HCT116 (cell line): ENCODE measurements around the gene CTTNBP2NL. TPM values are rescaled to one million over a fixed set of nuclear protein-coding genes. Genes with fewer than 3 reads are reported as not detected.

Experiments
- ATAC-seq: fragments of 200-7000 bp; cut with Tn5 transposase; 2 replicates; pipeline ENCODE4 v1.9.1; 2020; ENCODE audit warnings: mild to moderate bottlenecking, moderate library complexity
- BruUV-seq: library from RNA; stranded (reverse); fragments of 400-500 nt; replicated peaks from 2 replicates; lab custom pipeline; 2021; lab: Mats Ljungman, UMichigan
- CTCF ChIA-PET: fragments of 300-600 bp; sonication (Branson Sonifier 250); formaldehyde crosslinking; loops from one replicate; lab custom pipeline; 2021; ENCODE audit warnings: antibody characterized with exemption; lab: Charles Lee
- POLR2A ChIA-PET: fragments of 300-600, 350-600 bp; sonication (Branson Sonifier 250); formaldehyde crosslinking; loops from one replicate; lab custom pipeline; 2021; ENCODE audit warnings: antibody characterized with exemption; lab: Charles Lee
- RAD21 ChIA-PET, 2 experiments: fragments of 300-600 bp; sonication (Branson Sonifier 250); formaldehyde crosslinking; loops; one replicate each; lab custom pipeline; 2023; ENCODE audit warnings: low total read pairs in 2 of 2; ENCODE audit not compliant: uncharacterized antibody in 2 of 2, unreplicated experiment in 2 of 2, low non-redundant PET in 1 of 2; lab: Charles Lee
- DNase-seq: peaks from one replicate; pipeline ENCODE4 v3.0.0-alpha.2; 2010; ENCODE audit warnings: low read depth, low spot score
- H2AFZ ChIP-seq: fragments of 200-600 bp; shearing (Covaris generic), sonication (generic); 2 replicates; pipeline ENCODE4 v1.6.1; 2017; ENCODE audit warnings: low read depth, mixed run types, mixed read lengths, antibody characterized with exemption, low read length; ENCODE audit not compliant: poor library complexity, severe bottlenecking
- H3K27ac ChIP-seq: 2 replicates; pipeline ENCODE4 v1.5.1; 2012; ENCODE audit warnings: low read depth, low read length
- H3K27me3 ChIP-seq: fragments of 200-600 bp; sonication (generic); 2 replicates; pipeline ENCODE4 v1.6.1; 2016; ENCODE audit warnings: mixed run types, low read length, mixed read lengths; ENCODE audit not compliant: insufficient read depth
- H3K36me3 ChIP-seq, 2 experiments: fragments of 200-500 bp in 1 of 2; fragments of 200-600 bp in 1 of 2; sonication (Bioruptor generic) in 1 of 2; sonication (generic) in 1 of 2; 2 replicates each; pipeline versions ENCODE4 v1.5.1 to v1.6.1; 2014 to 2016; ENCODE audit warnings: low read length in 2 of 2, inconsistent platforms in 1 of 2, mixed read lengths in 1 of 2, mixed run types in 1 of 2; ENCODE audit not compliant: insufficient read depth in 2 of 2, control insufficient read depth in 1 of 2
- H3K4me1 ChIP-seq, 2 experiments: fragments of 200-600 bp in 1 of 2; sonication (generic) in 1 of 2; 2 replicates each; pipeline versions ENCODE4 v1.5.1 to v1.6.1; 2012 to 2017; ENCODE audit warnings: low read length in 2 of 2, inconsistent platforms in 1 of 2, mild to moderate bottlenecking in 1 of 2, mixed read lengths in 1 of 2, mixed run types in 1 of 2, moderate library complexity in 1 of 2; ENCODE audit not compliant: insufficient read depth in 2 of 2, control insufficient read depth in 1 of 2
- H3K4me2 ChIP-seq: fragments of 200-600 bp; sonication (generic); 2 replicates; pipeline ENCODE4 v1.6.1; 2017; ENCODE audit warnings: mixed run types, low read length, mixed read lengths
- H3K4me3 ChIP-seq, 2 experiments: fragments of 200-600 bp in 1 of 2; sonication (generic) in 1 of 2; replicated peaks in 1 of 2; 2 replicates each; pipeline ENCODE4 v1.5.1; 2011 to 2016; ENCODE audit warnings: low read length in 2 of 2, control low read depth in 1 of 2, low read depth in 1 of 2, mild to moderate bottlenecking in 1 of 2, mixed read lengths in 1 of 2, mixed run types in 1 of 2
- H3K79me2 ChIP-seq: fragments of 200-600 bp; sonication (generic); 2 replicates; pipeline ENCODE4 v1.6.1; 2017; ENCODE audit warnings: mild to moderate bottlenecking, mixed run types, low read length, moderate library complexity, mixed read lengths; ENCODE audit not compliant: insufficient read depth
- H3K9ac ChIP-seq: fragments of 200-600 bp; sonication (generic); 2 replicates; pipeline ENCODE4 v1.6.1; 2016; ENCODE audit warnings: low read length, mixed read lengths
- H3K9me2 ChIP-seq: fragments of 200-600 bp; sonication (generic), shearing (Covaris generic); 2 replicates; pipeline ENCODE4 v1.6.1; 2017; ENCODE audit warnings: mixed run types, mild to moderate bottlenecking, moderate library complexity; ENCODE audit not compliant: insufficient read depth
- H3K9me3 ChIP-seq, 2 experiments: fragments of 200-500 bp in 1 of 2; fragments of 200-600 bp in 1 of 2; sonication (Bioruptor generic) in 1 of 2; sonication (generic) in 1 of 2; 2 replicates each; pipeline ENCODE4 v1.6.1; 2014 to 2017; ENCODE audit warnings: low read length in 2 of 2, mixed read lengths in 2 of 2, inconsistent platforms in 1 of 2, low read depth in 1 of 2, mild to moderate bottlenecking in 1 of 2, mixed run types in 1 of 2, moderate library complexity in 1 of 2; ENCODE audit not compliant: control insufficient read depth in 1 of 2, insufficient read depth in 1 of 2
- H4K20me1 ChIP-seq: fragments of 200-600 bp; sonication (generic), shearing (Covaris generic); 2 replicates; pipeline ENCODE4 v1.6.1; 2017; ENCODE audit warnings: mixed run types, mild to moderate bottlenecking, moderate library complexity; ENCODE audit not compliant: insufficient read depth
- ATF3 ChIP-seq: IDR thresholded peaks from 2 replicates; pipeline ENCODE4 v1.6.1; 2012
- EGR1 ChIP-seq: IDR thresholded peaks from 2 replicates; pipeline ENCODE4 v1.6.1; 2012; ENCODE audit warnings: low read depth
- EZH2 ChIP-seq: fragments of 200-600 bp; sonication (generic); IDR thresholded peaks from 2 replicates; pipeline ENCODE4 v1.6.1; 2017; ENCODE audit warnings: antibody characterized with exemption, mixed run types
- EZH2phosphoT487 ChIP-seq: fragments of 200-600 bp; IDR thresholded peaks from 2 replicates; pipeline ENCODE4 v1.6.1; 2018; ENCODE audit warnings: antibody characterized with exemption, borderline replicate concordance
- FOSL1 ChIP-seq: IDR thresholded peaks from 2 replicates; pipeline ENCODE4 v1.6.1; 2012; ENCODE audit warnings: low read depth
- JUND ChIP-seq: IDR thresholded peaks from 2 replicates; pipeline ENCODE4 v1.6.1; 2012
- POLR2A ChIP-seq: IDR thresholded peaks from 2 replicates; pipeline ENCODE4 v1.7.0; 2011; ENCODE audit warnings: borderline replicate concordance; ENCODE audit not compliant: insufficient read depth, insufficient read length; ENCODE audit errors: extremely low read depth
- RAD21 ChIP-seq: IDR thresholded peaks from 2 replicates; pipeline ENCODE4 v1.6.1; 2012; ENCODE audit warnings: low read depth, mild to moderate bottlenecking
- SP1 ChIP-seq: IDR thresholded peaks from 2 replicates; pipeline ENCODE4 v1.6.1; 2012; ENCODE audit warnings: low read depth
- SRF ChIP-seq: IDR thresholded peaks from 2 replicates; pipeline ENCODE4 v1.6.1; 2012; ENCODE audit warnings: low read depth
- TCF7L2 ChIP-seq: IDR thresholded peaks from 2 replicates; pipeline ENCODE4 v1.7.0; 2011; ENCODE audit warnings: borderline replicate concordance, inconsistent platforms; ENCODE audit not compliant: insufficient read depth, insufficient read length; ENCODE audit errors: extremely low read depth
- YY1 ChIP-seq: IDR thresholded peaks from 2 replicates; pipeline ENCODE4 v1.6.1; 2011; ENCODE audit warnings: low read length, low read depth, moderate library complexity, mild to moderate bottlenecking; ENCODE audit not compliant: insufficient replicate concordance; ENCODE audit errors: extremely low read depth
- ZFX ChIP-seq: fragments of 450-650 bp; IDR thresholded peaks from 2 replicates; pipeline ENCODE4 v1.6.1; 2017
- ZNF274 ChIP-seq: fragments of 200-500 bp; sonication (Bioruptor generic); IDR thresholded peaks from 2 replicates; pipeline ENCODE4 v1.6.1; 2014; ENCODE audit warnings: mild to moderate bottlenecking, low read depth, low read length, inconsistent platforms
- intact Hi-C: fragments of 100-400 bp; cut with micrococcal nuclease; formaldehyde crosslinking; loops from 2 replicates; pipeline ENCODE4 v1.10.0; 2022
- total RNA-seq: library from RNA; stranded (reverse); gene quantifications from one replicate; pipeline ENCODE4 v1.2.1, GENCODE V29; 2021; ENCODE audit not compliant: unreplicated experiment

Gene CTTNBP2NL
- total RNA-seq, 1 experiment from 2014 or later = 18.0 TPM

- no peak for TF ChIP-seq SRF
These were observed 48.3 kb downstream of the CTTNBP2NL start (continued) for GRCh38 chr1:112444269-112444668.

GRCh38 chr1:112445596-112445995 lies 49.6 kb downstream of the CTTNBP2NL start:
- Histone ChIP-seq H4K20me1 (no peaks in the 10 kb centered on the region), H3K27me3 (no peaks in the 10 kb centered on the region), H3K4me1 (no peaks in the 10 kb centered on the region), H3K36me3 (no peaks in the 10 kb centered on the region), H3K9me3 (no peaks in the 10 kb centered on the region), H2AFZ (no peak overlapping the region), H3K9ac (no peak overlapping the region), H3K79me2 (no peaks in the 10 kb centered on the region), H3K4me3 (no peak overlapping the region), H3K9me2 (no peaks in the 10 kb centered on the region), H3K27ac (no peak overlapping the region), H3K4me2 (no peak overlapping the region)
- intact Hi-C loops = no loop called here
- no peak for ATAC-seq
- RAD21 ChIA-PET = no interaction called here
- TF ChIP-seq TCF7L2 (no peak), SP1 (no peak), POLR2A (no peak), EGR1 (no peak), EZH2phosphoT487 (no peak), YY1 (no peak), RAD21 (no peak), ZNF274 (no peak), ATF3 (no peak), JUND (no peak), ZFX (no peak), FOSL1 (no peak), EZH2 (no peak)
- BruUV-seq = no TSS peak
- CTCF ChIA-PET = no interaction called here
- DNase-seq = no peak
- POLR2A ChIA-PET = no interaction called here
